CD4-positive, CD25-positive, alpha-beta regulatory T cell (primary cell): ENCODE data around the gene FCHO2. TPM values are rescaled to one million over a fixed set of nuclear protein-coding genes. Genes with fewer than 3 reads are reported as not detected.
"Not testable (repeated sequence)": the region's sequence is repeated elsewhere in the genome, so short reads cannot be mapped to it uniquely, and the experiment has no call there.

Experiments used
- ATAC-seq, 2 donors: fragments of 150-1000 bp; cut with Tn5 transposase; one replicate each; pipeline ENCODE4 v1.10.0; 2021; ENCODE audit warnings: low read depth in 2 of 2, moderate number of reproducible peaks in 2 of 2, moderate library complexity in 1 of 2
- DNase-seq, 3 donors: peaks; one replicate each; pipeline versions ENCODE4 v3.0.0 to v3.0.0-alpha.2; 2012 to 2022; ENCODE audit warnings: mixed read lengths in 1 of 3
- H3K27ac ChIP-seq: one replicate; pipeline ENCODE4 v1.7.0; 2013; ENCODE audit warnings: mild to moderate bottlenecking, low read length; ENCODE audit not compliant: insufficient read depth, poor library complexity, severe bottlenecking
- H3K27me3 ChIP-seq: one replicate; pipeline ENCODE4 v1.7.0; 2013; ENCODE audit warnings: low read length; ENCODE audit not compliant: control insufficient read depth, insufficient read depth
- H3K36me3 ChIP-seq: one replicate; pipeline ENCODE4 v1.7.0; 2013; ENCODE audit warnings: mild to moderate bottlenecking, low read length, moderate library complexity; ENCODE audit not compliant: control insufficient read depth, insufficient read depth
- H3K4me1 ChIP-seq: 2 replicates; pipeline ENCODE4 v1.7.0; 2013; ENCODE audit warnings: mild to moderate bottlenecking, low read length; ENCODE audit not compliant: insufficient read depth, control insufficient read depth, poor library complexity, severe bottlenecking
- H3K4me3 ChIP-seq: one replicate; pipeline ENCODE4 v1.7.0; 2013; ENCODE audit warnings: low read depth, mild to moderate bottlenecking, low read length, moderate library complexity
- H3K9me3 ChIP-seq, 2 experiments: 1 replicate in 1 of 2; 2 replicates in 1 of 2; pipeline ENCODE4 v1.7.0; 2013; ENCODE audit warnings: low read length in 2 of 2, mild to moderate bottlenecking in 1 of 2, moderate library complexity in 1 of 2; ENCODE audit not compliant: control insufficient read depth in 2 of 2
- H3K27ac Mint-ChIP-seq, 3 donors: one replicate each; pipeline ENCODE4 v1.8.0; 2020 to 2022; ENCODE audit warnings: mild to moderate bottlenecking in 3 of 3, mixed read lengths in 3 of 3, moderate library complexity in 2 of 3
- H3K27me3 Mint-ChIP-seq: one replicate; pipeline ENCODE4 v1.8.0; 2022; ENCODE audit warnings: mild to moderate bottlenecking, mixed read lengths
- H3K36me3 Mint-ChIP-seq: one replicate; pipeline ENCODE4 v1.8.0; 2020; ENCODE audit warnings: mixed read lengths
- H3K4me1 Mint-ChIP-seq, 4 donors: one replicate each; pipeline ENCODE4 v1.8.0; 2020 to 2022; ENCODE audit warnings: mixed read lengths in 4 of 4, mild to moderate bottlenecking in 1 of 4
- H3K4me3 Mint-ChIP-seq, 4 donors: one replicate each; pipeline ENCODE4 v1.8.0; 2020 to 2022; ENCODE audit warnings: mild to moderate bottlenecking in 4 of 4, mixed read lengths in 4 of 4, moderate library complexity in 3 of 4
- H3K9me3 Mint-ChIP-seq, 7 donors: one replicate each; pipeline ENCODE4 v1.8.0; 2020 to 2022; ENCODE audit warnings: mixed read lengths in 7 of 7, mild to moderate bottlenecking in 3 of 7, moderate library complexity in 2 of 7
- polyA plus RNA-seq, 4 donors: library from polyadenylated mRNA; unstranded; fragments of 300-500 nt; fragmentation: Illumina TruSeq; gene quantifications; one replicate each; pipeline ENCODE4 v1.2.3, GENCODE V29; 2021
- total RNA-seq: library from RNA; stranded (reverse); gene quantifications from one replicate; pipeline ENCODE4 v1.2.3, GENCODE V29; 2022

FCHO2 gene
- total and polyA plus RNA-seq, 5 donors from 2014 or later: 0.52 to 2.2 (median 0.92) TPM

- H3K4me3 Mint-ChIP-seq: no peak overlapping the region
- H3K27me3 Mint-ChIP-seq: peaks cover 5% of the 10 kb centered on the region
- no peaks in the 10 kb centered on the region for H3K4me1 Mint-ChIP-seq
- H3K4me1 ChIP-seq: no peaks in the 10 kb centered on the region
- H3K9me3 ChIP-seq: no peaks in the 10 kb centered on the region
- ATAC-seq: no peak
- no peaks in the 10 kb centered on the region for H3K27me3 ChIP-seq
- DNase-seq: no peak
- no peak overlapping the region for H3K27ac ChIP-seq
- no peaks in the 10 kb centered on the region for H3K9me3 Mint-ChIP-seq
- H3K27ac Mint-ChIP-seq: no peak overlapping the region
- no peaks in the 10 kb centered on the region for H3K36me3 Mint-ChIP-seq
- H3K36me3 ChIP-seq: no peaks in the 10 kb centered on the region
- H3K4me3 ChIP-seq: no peak overlapping the region
Observed at GRCh38 chr5:73022471-73023169, 66.8 kb downstream of the FCHO2 start.

GRCh38 chr5:73024946-73025544, 69.2 kb downstream of the FCHO2 start:
- H3K27ac ChIP-seq, H3K4me3 Mint-ChIP-seq, H3K27ac Mint-ChIP-seq, H3K27me3 Mint-ChIP-seq, H3K9me3 Mint-ChIP-seq, H3K9me3 ChIP-seq, H3K36me3 Mint-ChIP-seq, H3K36me3 ChIP-seq, H3K27me3 ChIP-seq, H3K4me1 Mint-ChIP-seq, ATAC-seq, DNase-seq, H3K4me1 ChIP-seq, H3K4me3 ChIP-seq: not testable (repeated sequence)

GRCh38 chr5:73027361-73027760, 71.5 kb downstream of the FCHO2 start:
- no peaks in the 10 kb centered on the region for H3K4me1 ChIP-seq
- Mint-ChIP-seq H3K27ac (no peak overlapping the region), H3K4me3 (no peak overlapping the region), H3K9me3 (no peaks in the 10 kb centered on the region), H3K36me3 (no peaks in the 10 kb centered on the region), H3K4me1 (no peaks in the 10 kb centered on the region), H3K27me3 (no peaks in the 10 kb centered on the region)
- no peak for DNase-seq
- no peaks in the 10 kb centered on the region for H3K9me3 ChIP-seq
- no peak overlapping the region for H3K4me3 ChIP-seq
- no peak for ATAC-seq
- H3K27ac ChIP-seq: no peak overlapping the region
- no peaks in the 10 kb centered on the region for H3K36me3 ChIP-seq
- H3K27me3 ChIP-seq: no peaks in the 10 kb centered on the region

GRCh38 chr5:73027816-73028215, 72.0 kb downstream of the FCHO2 start:
- no peak for ATAC-seq
- no peaks in the 10 kb centered on the region for H3K9me3 Mint-ChIP-seq
- H3K27me3 Mint-ChIP-seq: no peaks in the 10 kb centered on the region
- H3K4me3 Mint-ChIP-seq: no peak overlapping the region
- Histone ChIP-seq H3K4me1 (no peaks in the 10 kb centered on the region), H3K36me3 (no peaks in the 10 kb centered on the region), H3K27me3 (no peaks in the 10 kb centered on the region), H3K4me3 (no peak overlapping the region), H3K9me3 (no peaks in the 10 kb centered on the region), H3K27ac (no peak overlapping the region)
- no peaks in the 10 kb centered on the region for H3K4me1 Mint-ChIP-seq
- no peak overlapping the region for H3K27ac Mint-ChIP-seq
- no peak for DNase-seq
- no peaks in the 10 kb centered on the region for H3K36me3 Mint-ChIP-seq

GRCh38 chr5:73028991-73029595, 73.3 kb downstream of the FCHO2 start:
- Histone ChIP-seq H3K4me3 (no peak overlapping the region), H3K9me3 (no peaks in the 10 kb centered on the region), H3K27me3 (no peaks in the 10 kb centered on the region), H3K4me1 (no peaks in the 10 kb centered on the region), H3K36me3 (no peaks in the 10 kb centered on the region), H3K27ac (no peak overlapping the region)
- Mint-ChIP-seq H3K36me3 (no peaks in the 10 kb centered on the region), H3K9me3 (no peaks in the 10 kb centered on the region), H3K27me3 (no peaks in the 10 kb centered on the region), H3K4me1 (no peaks in the 10 kb centered on the region), H3K27ac (no peak overlapping the region), H3K4me3 (no peak overlapping the region)
- no peak for DNase-seq
- no peak for ATAC-seq

- Histone ChIP-seq H3K36me3 (no peaks in the 10 kb centered on the region), H3K27me3 (no peaks in the 10 kb centered on the region), H3K27ac (no peak overlapping the region), H3K9me3 (no peaks in the 10 kb centered on the region), H3K4me3 (no peak overlapping the region), H3K4me1 (no peaks in the 10 kb centered on the region)
- H3K9me3 Mint-ChIP-seq: no peaks in the 10 kb centered on the region
- DNase-seq (no peak), ATAC-seq (no peak)
- no peaks in the 10 kb centered on the region for H3K36me3 Mint-ChIP-seq
- no peak overlapping the region for H3K27ac Mint-ChIP-seq
- H3K4me1 Mint-ChIP-seq: no peaks in the 10 kb centered on the region
- no peaks in the 10 kb centered on the region for H3K27me3 Mint-ChIP-seq
- H3K4me3 Mint-ChIP-seq: no peak overlapping the region
Observed at GRCh38 chr5:73030531-73030930, 74.7 kb downstream of the FCHO2 start.

- H3K4me1 Mint-ChIP-seq: no peaks in the 10 kb centered on the region
- no peak overlapping the region for H3K4me3 ChIP-seq
- no peak for DNase-seq
- no peaks in the 10 kb centered on the region for H3K4me1 ChIP-seq
- H3K9me3 Mint-ChIP-seq: no peaks in the 10 kb centered on the region
- no peaks in the 10 kb centered on the region for H3K36me3 Mint-ChIP-seq
- no peak for ATAC-seq
- no peaks in the 10 kb centered on the region for H3K9me3 ChIP-seq
- H3K27ac Mint-ChIP-seq: no peak overlapping the region
- no peaks in the 10 kb centered on the region for H3K36me3 ChIP-seq
- no peak overlapping the region for H3K4me3 Mint-ChIP-seq
- no peaks in the 10 kb centered on the region for H3K27me3 Mint-ChIP-seq
- no peaks in the 10 kb centered on the region for H3K27me3 ChIP-seq
- no peak overlapping the region for H3K27ac ChIP-seq
Observed at GRCh38 chr5:73030995-73031394, 75.2 kb downstream of the FCHO2 start.

- H3K27ac ChIP-seq: no peak overlapping the region
- no peaks in the 10 kb centered on the region for H3K27me3 Mint-ChIP-seq
- no peaks in the 10 kb centered on the region for H3K9me3 Mint-ChIP-seq
- H3K4me1 ChIP-seq: no peaks in the 10 kb centered on the region
- no peak overlapping the region for H3K4me3 Mint-ChIP-seq
- DNase-seq (no peak), ATAC-seq (no peak)
- H3K27me3 ChIP-seq: no peaks in the 10 kb centered on the region
- no peaks in the 10 kb centered on the region for H3K4me1 Mint-ChIP-seq
- no peak overlapping the region for H3K27ac Mint-ChIP-seq
- H3K4me3 ChIP-seq: no peak overlapping the region
- H3K9me3 ChIP-seq: no peaks in the 10 kb centered on the region
- no peaks in the 10 kb centered on the region for H3K36me3 ChIP-seq
- H3K36me3 Mint-ChIP-seq: no peaks in the 10 kb centered on the region
Observed at GRCh38 chr5:73031839-73032238, 76.0 kb downstream of the FCHO2 start.
